ENCODE results near the gene ZBTB34. TPM values are rescaled to one million over a fixed set of nuclear protein-coding genes. Genes with fewer than 3 reads are reported as not detected.

ZBTB34 gene
- total RNA-seq, 1 experiment from 2014 or later, result 15.8 TPM

GRCh38 chr9:126833020-126833419 is 27.4 kb upstream of the ZBTB34 start:
- no peak overlapping the region for H4K91ac ChIP-seq (ENCODE audit: insufficient read length, low read depth, low read length)
- WGBS (ENCODE audit: extremely low coverage, insufficient read length, low lambda C conversion rate), result no CpG with 5 or more reads among the region's 24 CpGs
- no peak overlapping the region for H2AK5ac ChIP-seq (ENCODE audit: insufficient read length, low read length)
- Mint-ChIP-seq H3K27me3 (ENCODE audit: low read depth) (no peaks in the 10 kb centered on the region; the same call in 1 of the 2 replicates), H3K4me3 (no peak overlapping the region), H3K9me3 (no peaks in the 10 kb centered on the region), H3K36me3 (ENCODE audit: insufficient read depth in 1 of 3, low read depth in 3 of 3) (peaks cover 13 to 41% (median 33%) of the 10 kb centered on the region in 3 experiments; a peak in 6 of 7 replicates), H3K27ac (no peak overlapping the region), H3K4me1 (no peaks in the 10 kb centered on the region)
- no peak overlapping the region for H3K4me2 ChIP-seq (ENCODE audit: insufficient read depth, insufficient read length, low read length)
- H2BK15ac ChIP-seq (ENCODE audit: low read depth, low read length), result no peak overlapping the region
- H3K18ac ChIP-seq (ENCODE audit: insufficient read length, low read depth, low read length), result no peak overlapping the region
- no peaks in the 10 kb centered on the region for H3K9me3 ChIP-seq (ENCODE audit: control insufficient read depth, low read depth, low read length)
- no peaks in the 10 kb centered on the region for H3K4me1 ChIP-seq (ENCODE audit: insufficient read depth, low read length)
- no peak overlapping the region for H2BK120ac ChIP-seq (ENCODE audit: low read depth, low read length, poor library complexity, severe bottlenecking)
- H3K79me2 ChIP-seq (ENCODE audit: insufficient read depth, low read length), result no peaks in the 10 kb centered on the region
- no peak for DNase-seq
- no peak overlapping the region for H3K23ac ChIP-seq (ENCODE audit: insufficient read length, low read depth, low read length)
- no peaks in the 10 kb centered on the region for H3K23me2 ChIP-seq (ENCODE audit: insufficient read length, low read depth, low read length, poor library complexity, severe bottlenecking)
- no peak for TF ChIP-seq CTCF (conservative IDR thresholded peaks at IDR 0.05)
- no peak overlapping the region for H3K56ac ChIP-seq (ENCODE audit: insufficient read length, low read depth, low read length)
- no peak overlapping the region for H2BK20ac ChIP-seq (ENCODE audit: low read depth, low read length, poor library complexity, severe bottlenecking)
- no peak overlapping the region for H3K9ac ChIP-seq (ENCODE audit: extremely low read depth, insufficient read length, low read length)
- H4K20me1 ChIP-seq (ENCODE audit: control insufficient read depth, insufficient read depth, insufficient read length), result no peaks in the 10 kb centered on the region
- H3K27ac ChIP-seq (ENCODE audit: insufficient read length, low read depth, low read length), result no peak overlapping the region
- no peaks in the 10 kb centered on the region for H3K79me1 ChIP-seq (ENCODE audit: insufficient read depth, low read depth, low read length, poor library complexity, severe bottlenecking)
- H2BK12ac ChIP-seq (ENCODE audit: insufficient read length, low read depth, low read length), result no peak overlapping the region
- no peak overlapping the region for H3K14ac ChIP-seq (ENCODE audit: insufficient read depth, low read length)
- no peaks in the 10 kb centered on the region for H3K27me3 ChIP-seq (ENCODE audit: insufficient read depth, low read length)
- H3T11ph ChIP-seq (ENCODE audit: low read length), result no peak overlapping the region
- H4K5ac ChIP-seq (ENCODE audit: insufficient read length, low read depth, low read length), result no peak overlapping the region
- no peak overlapping the region for H2BK5ac ChIP-seq (ENCODE audit: insufficient read length, low read length)
- no peak overlapping the region for H4K8ac ChIP-seq (replicated peaks; ENCODE audit: insufficient read length, low read depth, low read length)
- H2AFZ ChIP-seq (ENCODE audit: low read length), result no peak overlapping the region
- no peak overlapping the region for H3K4ac ChIP-seq (ENCODE audit: low read depth, low read length)
